ENCODE measurements around the gene TIPRL.
"Not testable (repeated sequence)": the region's sequence is repeated elsewhere in the genome, so short reads cannot be mapped to it uniquely, and the experiment has no call there.

TIPRL gene

GRCh38 chr1:168159251-168159650, 19.5 kb upstream of the TIPRL start:
- no peak for DNase-seq (ENCODE audit: low read depth in 2 of 2)

DNA sequence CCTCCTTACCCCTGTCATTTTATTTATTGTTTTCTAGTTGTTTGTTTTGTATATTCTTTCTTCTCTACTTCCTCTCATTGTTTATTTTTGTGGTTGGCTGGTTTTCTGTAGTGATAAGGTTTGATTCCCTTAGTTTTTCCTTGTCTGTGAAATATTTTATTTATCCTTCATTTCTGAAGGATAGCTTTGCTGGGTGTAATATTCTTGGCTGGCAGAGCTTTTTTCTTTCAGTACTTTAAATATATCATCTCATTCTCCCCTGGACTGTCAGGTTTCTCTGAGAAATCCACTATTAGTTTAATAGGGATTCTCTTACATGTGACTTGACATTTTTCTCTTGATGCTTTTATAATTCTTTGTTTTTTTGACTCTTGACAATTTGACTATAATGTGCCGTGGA, 18.8 kb upstream of the TIPRL start:
- DNase-seq (ENCODE audit: low read depth in 2 of 2), result no peak

GRCh38 chr1:168161459-168161858, 17.3 kb upstream of the TIPRL start:
- no peak for DNase-seq (ENCODE audit: low read depth in 2 of 2)

- DNase-seq (ENCODE audit: low read depth in 2 of 2), result no peak
Measured at GRCh38 chr1:168163670-168164069, 15.1 kb upstream of the TIPRL start.

GRCh38 chr1:168164771-168165170, 14.0 kb upstream of the TIPRL start:
- DNase-seq (ENCODE audit: low read depth in 2 of 2), result no peak

- DNase-seq (ENCODE audit: low read depth in 2 of 2), result no peak
Measured at GRCh38 chr1:168167806-168168205, 11.0 kb upstream of the TIPRL start.

GRCh38 chr1:168170564-168171508, 7.9 kb upstream of the TIPRL start:
- DNase-seq (ENCODE audit: low read depth in 2 of 2), result no peak

DNA sequence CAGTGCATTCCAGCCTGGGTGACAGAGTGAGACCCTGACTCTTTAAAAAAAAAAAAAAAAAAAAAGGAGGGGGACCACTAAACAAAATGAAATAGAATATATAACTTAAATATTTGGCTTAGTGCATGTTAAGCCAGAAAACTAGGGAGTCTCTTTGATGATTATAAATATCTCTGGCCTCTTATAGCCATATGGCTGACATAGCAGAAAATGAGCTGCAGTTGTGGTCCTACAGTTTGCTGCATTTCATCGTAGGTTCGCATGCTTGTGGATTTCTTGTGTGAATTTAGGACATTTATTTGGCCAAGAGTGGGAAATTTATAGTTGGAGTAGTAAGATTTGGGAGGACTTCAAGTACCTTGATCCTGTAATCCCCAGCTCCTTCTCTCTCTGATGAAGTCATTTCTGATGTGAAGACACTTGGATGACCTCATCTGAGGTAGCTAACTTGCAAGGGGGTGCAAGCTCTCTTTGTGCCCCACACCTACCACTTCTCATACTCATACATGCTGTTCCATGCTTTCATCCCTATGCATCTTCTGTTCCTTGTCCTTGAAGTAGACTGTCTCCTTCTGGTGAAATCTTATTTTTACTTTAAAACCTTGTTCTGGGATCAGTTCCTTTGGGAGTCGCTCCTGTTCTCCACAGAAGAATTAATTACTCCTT, 6.4 kb upstream of the TIPRL start:
- DNase-seq (ENCODE audit: low read depth in 2 of 2), result no peak

DNA sequence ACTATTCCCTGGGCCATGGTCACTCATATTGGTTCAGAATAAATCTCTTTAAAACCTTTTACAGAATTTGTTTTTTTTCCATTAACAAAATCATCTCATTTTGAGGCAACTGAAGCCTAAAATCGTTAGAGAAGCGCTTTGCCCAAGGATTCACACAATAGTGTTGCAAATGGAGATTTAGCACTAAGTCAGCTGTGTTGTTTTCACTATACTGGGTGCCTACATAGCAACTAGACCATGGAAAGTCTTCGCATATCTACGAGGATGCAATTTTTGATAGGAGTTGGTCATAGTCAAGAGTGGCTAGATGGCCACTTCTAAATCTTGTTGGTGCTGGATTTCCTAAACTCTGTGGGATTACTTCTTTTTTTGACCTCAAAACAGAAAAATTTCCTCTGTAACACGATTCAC, 530 bp upstream of the TIPRL start:
- no peak for DNase-seq (ENCODE audit: low read depth in 2 of 2)

DNA sequence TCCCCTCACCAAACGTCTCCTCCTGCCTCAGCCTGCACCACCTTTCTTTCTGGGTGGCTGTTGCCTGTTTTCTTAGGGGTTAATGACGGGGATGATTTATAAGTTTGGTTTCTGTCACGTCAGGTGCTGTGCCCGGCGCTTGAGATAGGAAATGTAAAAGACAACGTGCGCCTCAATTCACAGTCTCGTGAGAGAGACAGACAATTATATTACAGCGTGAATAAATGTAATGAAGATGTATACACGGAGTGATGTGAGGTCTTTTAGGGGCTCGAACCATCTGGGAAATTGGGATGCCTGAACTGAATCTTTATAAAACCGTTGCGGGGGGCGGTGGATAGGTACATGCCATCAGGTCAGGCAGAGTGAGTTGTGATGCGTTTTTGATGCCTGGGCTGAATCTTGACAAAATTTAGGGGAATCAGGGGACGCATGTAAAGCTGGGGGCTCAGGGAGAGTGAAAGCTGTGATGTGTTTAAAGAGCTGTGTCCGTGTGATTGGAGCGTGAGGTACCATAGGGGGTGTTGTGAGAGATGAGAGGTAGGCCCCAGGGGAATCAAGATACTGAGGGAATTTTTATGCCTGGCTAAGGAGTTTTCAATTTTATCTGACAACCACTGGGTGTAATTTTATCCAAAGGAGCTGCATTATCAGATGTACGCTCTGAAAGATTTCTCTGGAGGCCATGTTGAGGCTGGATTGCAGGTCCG, 831 bp downstream of the TIPRL start:
- peak in 1 of 2 experiments; percentile 7 for DNase-seq (ENCODE audit: low read depth in 2 of 2)

DNA sequence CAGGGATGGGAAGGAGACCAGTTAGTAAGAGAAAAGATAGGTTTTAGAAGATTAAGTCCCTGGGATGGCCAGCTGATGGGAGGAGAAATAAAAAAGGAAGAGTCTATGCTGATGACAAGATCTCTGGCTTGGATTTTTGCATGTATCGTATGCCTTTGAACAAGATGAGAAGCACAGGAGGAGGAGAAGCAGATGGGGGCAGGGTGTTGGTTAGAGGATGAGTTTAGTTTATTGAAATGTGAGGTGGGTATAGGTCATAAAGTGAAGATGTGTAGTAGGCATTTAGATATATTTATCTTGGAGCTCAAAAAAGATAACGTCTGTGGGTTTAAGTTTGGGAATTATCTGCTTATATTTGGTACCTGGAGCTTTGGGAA, 1.4 kb downstream of the TIPRL start:
- DNase-seq (ENCODE audit: low read depth in 2 of 2), result no peak

- not testable (repeated sequence) for DNase-seq (ENCODE audit: low read depth in 2 of 2)
Measured at GRCh38 chr1:168181063-168181720, 2.4 kb downstream of the TIPRL start.

DNA sequence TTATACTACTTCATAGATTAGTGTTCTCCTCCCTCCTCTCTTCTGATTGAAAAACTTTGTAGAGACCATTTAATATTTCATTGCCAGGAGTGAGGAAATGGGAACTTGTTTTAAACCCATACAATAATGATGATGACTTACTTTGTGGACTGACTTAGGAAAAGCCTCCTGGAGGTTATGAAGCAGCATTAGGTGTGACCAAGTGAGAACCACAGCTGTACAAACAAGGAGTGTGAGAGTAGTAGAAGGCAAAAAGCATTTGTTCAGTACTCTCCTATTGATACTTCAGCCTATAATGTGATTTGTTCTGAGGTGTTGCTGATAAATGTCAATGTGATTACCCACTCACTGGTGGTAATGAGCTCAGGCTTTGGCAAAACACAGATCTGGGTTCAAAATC, 8.4 kb downstream of the TIPRL start:
- DNase-seq (ENCODE audit: low read depth in 2 of 2), result no peak

DNA sequence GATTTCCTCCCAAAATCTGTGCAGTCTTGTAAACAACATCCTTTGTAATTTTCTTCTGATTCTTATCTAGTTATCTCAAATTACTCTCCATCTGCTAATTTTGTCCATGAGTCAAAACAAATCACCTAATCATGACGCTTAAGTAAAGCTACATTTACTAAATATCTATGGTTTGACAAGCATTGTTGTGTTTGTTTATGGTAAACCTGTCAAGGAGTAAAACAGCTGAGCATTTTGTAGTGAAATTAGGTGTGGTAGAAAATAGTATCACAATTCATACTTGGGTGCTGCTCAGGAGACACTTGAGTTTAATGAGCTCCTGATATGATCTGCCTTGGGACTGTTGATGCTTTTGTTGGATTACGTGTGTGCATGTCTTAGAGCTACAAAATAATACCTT, 11.6 kb downstream of the TIPRL start:
- no peak for DNase-seq (ENCODE audit: low read depth in 2 of 2)

GRCh38 chr1:168195199-168196135, 16.7 kb downstream of the TIPRL start:
- DNase-seq (ENCODE audit: low read depth in 2 of 2), result no peak

DNA sequence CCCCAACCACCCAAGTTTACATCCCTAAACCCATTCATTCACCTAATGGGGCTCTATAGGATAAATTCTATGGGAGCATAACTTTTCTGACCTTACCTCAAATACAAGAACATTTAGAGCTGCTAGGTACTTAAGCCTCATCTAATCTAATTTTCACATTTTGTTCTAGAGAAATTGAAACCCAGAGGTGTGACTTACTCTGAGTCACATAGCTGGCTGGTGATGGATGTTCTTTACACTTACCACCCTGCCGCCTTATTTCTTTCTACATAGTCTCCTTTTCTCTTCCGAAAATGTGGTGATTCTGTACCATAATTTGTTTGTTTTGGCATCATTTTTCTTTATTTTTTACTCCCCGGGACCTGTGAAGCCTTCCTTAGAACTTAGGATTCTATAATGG, 20.3 kb downstream of the TIPRL start:
- DNase-seq (ENCODE audit: low read depth in 2 of 2), result no peak

DNA sequence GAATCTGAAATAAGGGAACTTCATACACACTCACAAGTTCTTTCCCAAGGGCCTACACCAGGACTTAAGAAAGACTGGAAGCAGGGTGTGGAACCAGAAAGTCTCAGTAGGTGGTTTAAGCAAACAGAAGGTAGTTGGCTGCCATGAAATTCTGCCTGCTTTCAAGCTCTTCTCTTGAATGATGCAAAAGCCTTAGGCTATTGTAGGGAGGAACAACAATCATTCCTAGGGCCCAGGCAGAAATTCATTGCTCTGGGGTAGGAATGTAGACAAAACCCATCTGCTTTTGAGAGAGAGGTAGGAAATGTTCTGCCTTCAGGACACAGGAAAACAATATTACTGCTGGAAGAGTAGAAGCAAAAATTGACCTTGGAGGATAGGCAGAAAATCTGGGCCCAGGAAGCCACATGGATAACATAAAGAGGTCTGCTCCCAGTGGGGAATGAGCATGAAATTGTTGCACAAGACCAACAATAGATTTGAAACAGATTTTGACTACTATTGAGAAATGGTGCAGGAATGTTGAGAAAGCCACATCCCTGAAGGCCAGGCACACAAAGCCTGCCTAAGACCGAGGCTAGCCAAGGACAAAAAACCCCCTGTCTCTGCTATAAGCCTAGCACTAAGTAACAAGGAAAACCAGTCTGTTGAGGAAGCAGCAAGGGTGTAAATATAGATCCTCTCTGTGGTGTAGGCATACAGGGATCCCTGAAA, 24.3 kb downstream of the TIPRL start:
- no peak for DNase-seq (ENCODE audit: low read depth in 2 of 2)

DNA sequence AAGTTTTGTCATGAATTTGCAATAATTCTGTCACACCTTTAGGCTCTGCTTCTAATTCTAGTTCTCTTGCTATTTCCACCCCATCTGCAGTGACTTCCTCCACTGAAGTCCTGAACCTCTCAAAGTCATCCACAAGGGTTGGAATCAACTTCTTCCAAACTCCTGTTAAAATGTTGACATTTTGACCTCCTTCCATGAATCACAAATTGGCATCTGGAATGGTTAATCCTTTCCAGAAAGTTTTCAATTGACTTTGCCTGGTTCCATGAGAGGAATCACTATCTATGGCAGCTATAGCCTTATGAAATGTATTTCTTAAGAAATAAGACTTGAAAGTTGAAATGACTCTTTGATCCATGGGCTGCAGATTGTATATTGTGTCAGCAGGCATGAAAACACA, 27.3 kb downstream of the TIPRL start:
- DNase-seq (ENCODE audit: low read depth in 2 of 2), result no peak

- DNase-seq (ENCODE audit: low read depth in 2 of 2), result not testable (repeated sequence)
Measured at GRCh38 chr1:168207673-168208072, 28.9 kb downstream of the TIPRL start.

DNA sequence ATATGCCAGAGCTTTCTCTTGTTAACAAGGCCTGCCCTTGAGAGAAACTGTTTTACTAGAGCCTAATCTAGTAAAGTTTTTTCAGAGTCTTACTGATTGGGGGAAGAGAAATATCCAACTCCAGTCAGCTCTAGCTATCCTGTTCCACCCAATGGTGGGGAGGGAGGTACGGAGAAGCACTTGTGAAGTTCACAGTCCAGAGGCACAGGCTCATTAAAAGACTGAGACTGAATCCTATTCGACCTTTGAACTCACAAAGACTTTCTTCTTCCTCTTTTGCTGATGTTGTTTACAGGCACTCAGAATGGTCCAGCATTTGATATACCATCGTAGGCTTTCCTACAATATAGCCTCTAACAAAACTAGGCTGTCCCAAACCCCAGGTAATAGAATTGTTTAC, 31.6 kb downstream of the TIPRL start:
- DNase-seq (ENCODE audit: low read depth in 2 of 2), result no peak

Data from stimulated activated CD4-positive, alpha-beta T cell treated with anti-CD3 and anti-CD28 coated beads, Interleukin-12 subunit alpha, Interleukin-12 subunit beta, amount 100 ng/mL, for 24 hours (primary cell).